Mucosa of descending colon (tissue), 3 donors: ENCODE data around the gene FBXO38. TPM values are rescaled to one million over a fixed set of nuclear protein-coding genes. Genes with fewer than 3 reads are reported as not detected.

Experiments used
- ATAC-seq: fragments of 200-7000 bp; cut with Tn5 transposase; one replicate; pipeline ENCODE4 v1.9.1; 2020; ENCODE audit warnings: mild to moderate bottlenecking, moderate library complexity
- DNase-seq, 3 donors: peaks; one replicate each; pipeline ENCODE4 v3.0.0-alpha.2; 2020
- H3K36me3 ChIP-seq: fragments of 200-600 bp; one replicate; pipeline ENCODE4 v1.8.0; 2021; ENCODE audit warnings: low read depth, mild to moderate bottlenecking
- H3K4me1 ChIP-seq: fragments of 200-600 bp; one replicate; pipeline ENCODE4 v1.8.0; 2021; ENCODE audit warnings: low read depth, mild to moderate bottlenecking
- H3K4me3 ChIP-seq: fragments of 200-600 bp; one replicate; pipeline ENCODE4 v1.8.0; 2021; ENCODE audit warnings: mild to moderate bottlenecking
- H3K9me3 ChIP-seq: fragments of 200-600 bp; one replicate; pipeline ENCODE4 v1.8.0; 2021; ENCODE audit warnings: mild to moderate bottlenecking
- CTCF ChIP-seq: fragments of 200-600 bp; IDR thresholded peaks from one replicate; pipeline ENCODE4 v1.8.0; 2022; ENCODE audit warnings: antibody characterized with exemption, mild to moderate bottlenecking
- intact Hi-C, 2 donors: fragments of 100-400 bp; cut with DNase I in 1 of 2; cut with micrococcal nuclease in 1 of 2; formaldehyde crosslinking; loops; one replicate each; pipeline versions ENCODE4 v1.11.0 to v1.11.1; 2022; cut with DNase I, micrococcal nuclease
- total RNA-seq, 3 donors: library from RNA; stranded (reverse); fragmentation: NEBNext Ultra II Directional in 2 of 3; extraction: Animal tissue kit (Norgen Biotek cat#: 25700) in 2 of 3; gene quantifications; one replicate each; pipeline versions ENCODE4 v1.2.1 to v1.2.4, GENCODE V29; 2021 to 2023
- donor health status: DM: no; HTN: no; CAD: no; lungs with moderate emphysema.
- donor health status: DM: no; HTN: no; CAD: no.
- donor health status: DM: no; HTN: yes; CAD: no.

FBXO38 gene
- total RNA-seq, 3 donors from 2014 or later: 46.5 to 48.0 (median 46.9) TPM

DNA sequence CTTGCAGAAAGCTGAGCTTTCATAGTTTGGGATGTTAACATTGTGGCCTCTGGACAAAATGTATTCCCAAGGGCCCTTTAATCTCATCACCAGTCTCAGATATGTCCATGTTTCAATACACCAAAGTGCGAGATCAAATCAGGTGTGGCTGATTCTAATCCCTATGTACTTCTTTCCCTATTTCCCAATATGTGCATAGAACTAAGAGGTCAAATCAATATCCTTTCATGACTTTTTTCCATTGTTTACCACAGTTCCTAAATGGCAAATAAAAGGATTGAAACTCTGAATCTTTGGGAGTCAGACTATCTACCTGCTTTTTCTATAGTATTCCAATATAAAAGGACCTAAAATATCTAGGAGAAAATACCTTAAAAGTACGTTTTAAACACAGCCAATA, 105.0 kb downstream of the FBXO38 start:
- intact Hi-C loops: no loop called here
- TF ChIP-seq CTCF: no peak
- ATAC-seq: no peak

GRCh38 chr5:148491015-148491792, 107.4 kb downstream of the FBXO38 start:
- DNase-seq (no peak), ATAC-seq (no peak)
- intact Hi-C loops: no loop called here
- Histone ChIP-seq H3K9me3 (no peaks in the 10 kb centered on the region), H3K36me3 (no peaks in the 10 kb centered on the region), H3K4me1 (no peaks in the 10 kb centered on the region), H3K4me3 (no peak overlapping the region)
- TF ChIP-seq CTCF: no peak

More for the DNA sequence above, 105.0 kb downstream of the FBXO38 start:
- H3K36me3 ChIP-seq: no peaks in the 10 kb centered on the region
- DNase-seq: no peak
- no peaks in the 10 kb centered on the region for H3K4me1 ChIP-seq
- no peaks in the 10 kb centered on the region for H3K9me3 ChIP-seq
- no peak overlapping the region for H3K4me3 ChIP-seq

- DNase-seq (no peak), ATAC-seq (no peak)
- Histone ChIP-seq H3K9me3 (no peaks in the 10 kb centered on the region), H3K4me1 (no peaks in the 10 kb centered on the region), H3K36me3 (no peaks in the 10 kb centered on the region), H3K4me3 (no peak overlapping the region)
- TF ChIP-seq CTCF: no peak
- intact Hi-C loops: no loop called here
Observed at GRCh38 chr5:148491793-148492184, 108.0 kb downstream of the FBXO38 start.

- TF ChIP-seq CTCF: no peak
- Histone ChIP-seq H3K4me3 (no peak overlapping the region), H3K36me3 (no peaks in the 10 kb centered on the region), H3K9me3 (no peaks in the 10 kb centered on the region), H3K4me1 (no peaks in the 10 kb centered on the region)
- ATAC-seq (no peak), DNase-seq (no peak)
- intact Hi-C loops: no loop called here
Observed at GRCh38 chr5:148492351-148492750, 108.6 kb downstream of the FBXO38 start.

Other genes with a start within 250 kb of the FBXO38 start
- gene SPINK14, start 215.4 kb upstream of the FBXO38 start, total RNA-seq: not detected
- gene SPINK6, start 180.9 kb upstream of the FBXO38 start, total RNA-seq: 1 to 10 TPM in 1 of 3 donors, not detected in 2; 3.0 TPM
- under 1 TPM in 1 of 3 donors, not detected in 2; 0.82 TPM for gene MARCOL, start 145.4 kb upstream of the FBXO38 start, total RNA-seq
- not detected for gene SPINK13, start 115.2 kb upstream of the FBXO38 start, total RNA-seq
- gene SPINK7, start 71.5 kb upstream of the FBXO38 start, total RNA-seq: not detected
- not detected for gene SPINK9, start 48.4 kb upstream of the FBXO38 start, total RNA-seq